Spleen (tissue), 11 donors: ENCODE data around the gene TMEM106C. TPM values are rescaled to one million over a fixed set of nuclear protein-coding genes. Genes with fewer than 3 reads are reported as not detected.
A peak's percentile ranks its signal among the peaks of the same experiment; 100 is the strongest.

ENCODE experiments used
- DNase-seq: peaks from one replicate; pipeline ENCODE4 v3.0.0-alpha.2; 2020
- H3K27ac ChIP-seq, 8 donors: fragments of 200-600 bp; sonication (generic) in 7 of 8; 1 replicate in 4 of 8; 2 replicates in 4 of 8; pipeline versions ENCODE4 v1.5.0 to v1.8.0; 2016 to 2021; ENCODE audit warnings: inconsistent platforms in 4 of 8, mild to moderate bottlenecking in 4 of 8, moderate library complexity in 1 of 8
- H3K27me3 ChIP-seq, 7 donors: fragments of 200-600 bp; sonication (generic) in 6 of 7; replicated peaks in 1 of 7; 1 replicate in 4 of 7; 2 replicates in 3 of 7; pipeline versions ENCODE4 v1.5.0 to v1.8.0; 2016 to 2021; ENCODE audit warnings: inconsistent platforms in 3 of 7, mild to moderate bottlenecking in 1 of 7
- H3K36me3 ChIP-seq, 6 donors: fragments of 200-600 bp; sonication (generic) in 5 of 6; 1 replicate in 4 of 6; 2 replicates in 2 of 6; pipeline versions ENCODE4 v1.5.0 to v1.8.0; 2016 to 2021; ENCODE audit warnings: inconsistent platforms in 2 of 6
- H3K4me1 ChIP-seq, 6 donors: fragments of 200-600 bp; sonication (generic) in 5 of 6; 1 replicate in 3 of 6; 2 replicates in 3 of 6; pipeline versions ENCODE4 v1.5.0 to v1.8.0; 2016 to 2021; ENCODE audit warnings: inconsistent platforms in 3 of 6
- H3K4me3 ChIP-seq, 8 donors: fragments of 200-600 bp; sonication (generic) in 7 of 8; 1 replicate in 4 of 8; 2 replicates in 4 of 8; pipeline versions ENCODE4 v1.5.0 to v1.8.0; 2016 to 2021; ENCODE audit warnings: inconsistent platforms in 4 of 8, mild to moderate bottlenecking in 4 of 8, moderate library complexity in 2 of 8
- H3K9me3 ChIP-seq, 8 donors: fragments of 200-600 bp; sonication (generic) in 7 of 8; 1 replicate in 4 of 8; 2 replicates in 4 of 8; pipeline versions ENCODE4 v1.5.0 to v1.8.0; 2016 to 2021; ENCODE audit warnings: inconsistent platforms in 4 of 8
- POLR2A ChIP-seq, 3 donors: fragments of 450-650 bp; IDR thresholded peaks; one replicate each; pipeline ENCODE4 v1.5.1; 2017; ENCODE audit warnings: antibody characterized with exemption in 3 of 3, mild to moderate bottlenecking in 1 of 3
- POLR2AphosphoS5 ChIP-seq, 3 donors: sonication (generic); formaldehyde crosslinking; IDR thresholded peaks; one replicate each; pipeline ENCODE4 v1.5.1; 2017; ENCODE audit warnings: antibody characterized with exemption in 3 of 3
- WGBS, 5 donors: extraction: QIAGEN DNeasy Blood & Tissue Kit in 3 of 5; methylation state at CpG; one replicate each; pipeline versions ENCODE4 v1.1.5 to v1.1.7; 2013 to 2018; 5-methylcytosine and 5-hydroxymethylcytosine counted together
- intact Hi-C: fragments of 100-400 bp; cut with DNase I; formaldehyde crosslinking; loops from one replicate; pipeline ENCODE4 v1.15.0; 2023; ENCODE audit warnings: low total_unique reads
- polyA plus RNA-seq, 3 donors: library from polyadenylated mRNA; stranded (reverse); fragments of 200-250 nt; gene quantifications; one replicate each; pipeline ENCODE4 v1.2.1, GENCODE V29; 2013
- total RNA-seq, 7 donors: library from RNA; depleted of rRNA in 3 of 7; stranded (reverse); fragments of >200 nt in 3 of 7; fragmentation: NEBNext Ultra II Directional in 4 of 7; extraction: Animal tissue kit (Norgen Biotek cat#: 25700) in 4 of 7; gene quantifications; one replicate each; pipeline versions ENCODE4 v1.1.0 to v1.2.1, GENCODE V29; 2016 to 2021
- TF ChIP-seq, protein P1 (sequence below), 11 experiments: fragments of 200-600 bp in 7 of 11; fragments of 450-650 bp in 4 of 11; sonication (generic) in 4 of 11; IDR thresholded peaks in 8 of 11; conservative IDR thresholded peaks in 3 of 11; 1 replicate in 7 of 11; 2 replicates in 4 of 11; pipeline versions ENCODE4 v1.4.0 to v1.8.0; 2016 to 2021; ENCODE audit warnings: antibody characterized with exemption in 11 of 11, inconsistent platforms in 4 of 11, mild to moderate bottlenecking in 1 of 11
- donor health status: healthy with polysubstance abuse.
- donor health status: DM: no; HTN: no; CAD: no; lungs with moderate emphysema.
- donor health status: DM: no; HTN: no; CAD: no.
- donor health status: Bipolar disorder and iron deficiency.
- donor health status: healthy.
- donor health status: DM: no; HTN: no; CAD: no.
- donor health status: DM: yes; HTN: yes; CAD: no.

TMEM106C gene
- total and polyA plus RNA-seq, 10 donors, result 30.1 to 124 (median 64.6) TPM

DNA sequence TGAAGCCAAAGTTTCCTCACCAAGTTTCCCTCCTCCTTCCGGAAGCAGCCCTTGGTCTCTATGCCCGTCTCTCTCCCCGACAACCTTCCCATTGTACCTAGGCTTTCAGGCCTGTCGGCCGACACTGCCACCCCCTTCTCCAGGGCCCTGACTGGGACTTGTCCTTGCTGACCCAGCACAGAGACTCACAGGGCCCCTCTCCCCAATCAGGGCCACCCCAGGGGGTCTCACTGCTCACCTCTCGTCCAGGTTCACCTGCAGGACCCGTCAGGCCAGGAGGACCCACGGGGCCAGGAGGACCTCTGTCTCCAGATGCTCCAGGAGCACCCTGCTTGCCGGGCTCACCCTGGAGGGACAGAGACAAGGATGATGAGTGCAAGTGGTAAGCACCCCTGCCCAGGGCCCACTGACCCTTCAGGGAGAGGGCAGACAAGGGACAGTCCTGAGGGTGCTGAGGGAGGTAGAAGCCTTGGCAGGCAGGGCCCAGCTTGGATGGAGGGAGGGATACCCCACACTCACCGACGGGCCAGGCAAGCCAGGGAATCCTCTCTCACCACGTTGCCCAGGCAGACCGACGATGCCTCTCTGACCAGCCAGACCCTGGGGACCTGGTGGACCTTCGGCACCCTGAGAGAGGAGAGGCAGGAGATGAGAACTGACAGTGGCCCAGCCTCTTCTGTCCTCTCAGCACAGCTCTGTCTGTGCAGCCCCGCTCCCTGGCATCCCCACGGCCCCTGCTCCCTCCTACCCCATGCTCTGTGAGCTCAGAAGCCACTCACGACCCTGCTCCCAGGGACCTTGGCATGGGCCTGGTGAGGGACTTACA lies 14.6 kb downstream of the TMEM106C start:
- 87 to 93% (median 89%) methylated on average over 14 to 18 of the region's 18 CpGs for WGBS, 5 donors
- H3K9me3 ChIP-seq, result no peaks in the 10 kb centered on the region
- no peak overlapping the region for H3K27ac ChIP-seq
- no peaks in the 10 kb centered on the region for H3K36me3 ChIP-seq
- no peak overlapping the region for H3K4me3 ChIP-seq
- peak; percentile 70 for DNase-seq
- TF ChIP-seq POLR2A (IDR thresholded peaks at IDR 0.05) (no peak), POLR2AphosphoS5 (IDR thresholded peaks at IDR 0.05) (no peak)
- TF ChIP-seq, protein P1, sequence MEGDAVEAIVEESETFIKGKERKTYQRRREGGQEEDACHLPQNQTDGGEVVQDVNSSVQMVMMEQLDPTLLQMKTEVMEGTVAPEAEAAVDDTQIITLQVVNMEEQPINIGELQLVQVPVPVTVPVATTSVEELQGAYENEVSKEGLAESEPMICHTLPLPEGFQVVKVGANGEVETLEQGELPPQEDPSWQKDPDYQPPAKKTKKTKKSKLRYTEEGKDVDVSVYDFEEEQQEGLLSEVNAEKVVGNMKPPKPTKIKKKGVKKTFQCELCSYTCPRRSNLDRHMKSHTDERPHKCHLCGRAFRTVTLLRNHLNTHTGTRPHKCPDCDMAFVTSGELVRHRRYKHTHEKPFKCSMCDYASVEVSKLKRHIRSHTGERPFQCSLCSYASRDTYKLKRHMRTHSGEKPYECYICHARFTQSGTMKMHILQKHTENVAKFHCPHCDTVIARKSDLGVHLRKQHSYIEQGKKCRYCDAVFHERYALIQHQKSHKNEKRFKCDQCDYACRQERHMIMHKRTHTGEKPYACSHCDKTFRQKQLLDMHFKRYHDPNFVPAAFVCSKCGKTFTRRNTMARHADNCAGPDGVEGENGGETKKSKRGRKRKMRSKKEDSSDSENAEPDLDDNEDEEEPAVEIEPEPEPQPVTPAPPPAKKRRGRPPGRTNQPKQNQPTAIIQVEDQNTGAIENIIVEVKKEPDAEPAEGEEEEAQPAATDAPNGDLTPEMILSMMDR (IDR thresholded peaks at IDR 0.05 in 8 of 11, conservative IDR thresholded peaks at IDR 0.05 in 3 of 11), result no peak
- no peaks in the 10 kb centered on the region for H3K4me1 ChIP-seq
- intact Hi-C loops, result no loop called here
- peaks cover 0 to 4% (median 0%) of the 10 kb centered on the region in 7 donors for H3K27me3 ChIP-seq

DNA sequence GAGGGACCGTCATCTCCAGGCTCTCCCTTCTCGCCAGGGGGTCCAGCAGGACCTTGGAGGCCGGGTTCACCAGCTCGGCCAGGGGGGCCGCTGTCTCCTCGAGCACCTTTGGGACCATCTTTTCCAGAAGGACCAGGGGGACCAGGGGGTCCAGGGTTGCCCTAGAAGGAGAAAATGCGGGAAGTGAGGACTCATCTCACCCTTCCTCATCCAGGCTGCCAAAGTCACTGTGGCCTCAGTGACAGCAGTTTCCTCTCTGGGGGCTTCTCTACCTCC lies 15.1 kb downstream of the TMEM106C start:
- Histone ChIP-seq H3K27ac (no peak overlapping the region), H3K36me3 (no peaks in the 10 kb centered on the region), H3K4me1 (no peaks in the 10 kb centered on the region), H3K27me3 (peaks cover 0 to 4% (median 0%) of the 10 kb centered on the region in 7 donors), H3K9me3 (no peaks in the 10 kb centered on the region), H3K4me3 (no peak overlapping the region)
- no peak for DNase-seq
- 75 to 89% (median 84%) methylated on average over 4 to 7 of the region's 7 CpGs for WGBS, 5 donors
- TF ChIP-seq POLR2A (IDR thresholded peaks at IDR 0.05), result no peak
- no peak for TF ChIP-seq POLR2AphosphoS5 (IDR thresholded peaks at IDR 0.05)
- TF ChIP-seq, protein P1 (IDR thresholded peaks at IDR 0.05 in 8 of 11, conservative IDR thresholded peaks at IDR 0.05 in 3 of 11), result no peak
- intact Hi-C loops, result no loop called here

DNA sequence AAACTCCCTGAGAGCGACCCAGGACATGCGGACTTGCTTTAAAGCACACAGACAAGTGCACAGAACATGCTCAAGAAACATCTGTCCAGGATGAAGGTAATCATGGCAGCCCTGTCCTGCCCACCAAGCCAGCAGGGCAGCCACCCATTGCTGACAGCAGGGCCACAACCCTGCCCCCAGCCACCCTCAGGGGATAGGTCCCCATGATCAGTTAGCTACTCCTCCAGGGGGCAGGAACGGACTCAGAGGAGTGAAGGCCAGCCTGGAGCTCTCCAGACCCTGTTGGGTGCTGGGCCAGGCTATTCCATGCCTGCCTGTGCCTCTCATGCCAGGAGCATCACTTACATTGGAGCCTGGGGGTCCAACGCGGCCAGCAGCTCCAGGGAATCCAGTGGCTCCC lies 15.8 kb downstream of the TMEM106C start:
- intact Hi-C loops, result no loop called here
- TF ChIP-seq POLR2AphosphoS5 (IDR thresholded peaks at IDR 0.05) (no peak), POLR2A (IDR thresholded peaks at IDR 0.05) (no peak)
- TF ChIP-seq, protein P1 (IDR thresholded peaks at IDR 0.05 in 8 of 11, conservative IDR thresholded peaks at IDR 0.05 in 3 of 11), result no peak
- Histone ChIP-seq H3K9me3 (no peaks in the 10 kb centered on the region), H3K27me3 (peaks cover 0 to 4% (median 0%) of the 10 kb centered on the region in 7 donors), H3K36me3 (no peaks in the 10 kb centered on the region), H3K4me3 (no peak overlapping the region), H3K27ac (no peak overlapping the region), H3K4me1 (no peaks in the 10 kb centered on the region)
- DNase-seq, result peak; percentile 65
- 88 to 100% (median 90%) methylated on average over 2 to 5 of the region's 5 CpGs for WGBS, 5 donors

DNA sequence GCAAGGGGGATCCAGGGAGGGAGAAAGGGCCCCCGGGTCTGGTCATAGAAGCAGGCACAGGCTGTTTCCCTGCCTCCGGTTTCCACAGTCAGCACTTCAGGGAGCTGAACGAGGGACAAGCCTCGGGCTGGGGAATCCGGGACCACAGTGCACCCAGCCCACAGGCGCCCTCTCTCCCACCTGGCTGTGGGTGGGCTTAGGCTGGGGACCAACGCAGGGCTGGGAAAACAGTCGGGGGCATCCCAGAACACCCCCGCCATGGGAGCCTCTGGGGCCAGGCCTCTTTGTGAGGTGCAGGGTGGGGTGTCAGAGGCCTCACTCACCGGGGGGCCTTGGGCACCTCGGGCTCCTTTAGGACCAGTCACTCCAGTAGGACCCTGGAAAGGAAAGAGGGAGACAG lies 16.3 kb downstream of the TMEM106C start:
- intact Hi-C loops, result no loop called here
- no peak overlapping the region for H3K27ac ChIP-seq
- H3K36me3 ChIP-seq, result no peaks in the 10 kb centered on the region
- WGBS, 5 donors, result 83 to 93% (median 89%) methylated on average over 9 to 11 of the region's 11 CpGs
- TF ChIP-seq, protein P1 (IDR thresholded peaks at IDR 0.05 in 8 of 11, conservative IDR thresholded peaks at IDR 0.05 in 3 of 11), result no peak
- H3K9me3 ChIP-seq, result no peaks in the 10 kb centered on the region
- peaks cover 0 to 4% (median 0%) of the 10 kb centered on the region in 7 donors for H3K27me3 ChIP-seq
- peak; percentile 43 for DNase-seq
- H3K4me3 ChIP-seq, result no peak overlapping the region
- no peaks in the 10 kb centered on the region for H3K4me1 ChIP-seq
